SHP77 treated with DMSO at 0.1 percent for 48 hours (cell line): ENCODE measurements around the gene AGTR1.
A peak's percentile ranks its signal among the peaks of the same experiment; 100 is the strongest.
"Not testable (repeated sequence)": the region's sequence is repeated elsewhere in the genome, so short reads cannot be mapped to it uniquely, and the experiment has no call there.

Source experiments
- DNase-seq: peaks from one replicate; lab custom pipeline; 2025; lab: John Stamatoyannopoulos, UW

AGTR1 gene

GRCh38 chr3:148718982-148719862 lies 21.5 kb downstream of the AGTR1 start:
- DNase-seq = no peak

DNA sequence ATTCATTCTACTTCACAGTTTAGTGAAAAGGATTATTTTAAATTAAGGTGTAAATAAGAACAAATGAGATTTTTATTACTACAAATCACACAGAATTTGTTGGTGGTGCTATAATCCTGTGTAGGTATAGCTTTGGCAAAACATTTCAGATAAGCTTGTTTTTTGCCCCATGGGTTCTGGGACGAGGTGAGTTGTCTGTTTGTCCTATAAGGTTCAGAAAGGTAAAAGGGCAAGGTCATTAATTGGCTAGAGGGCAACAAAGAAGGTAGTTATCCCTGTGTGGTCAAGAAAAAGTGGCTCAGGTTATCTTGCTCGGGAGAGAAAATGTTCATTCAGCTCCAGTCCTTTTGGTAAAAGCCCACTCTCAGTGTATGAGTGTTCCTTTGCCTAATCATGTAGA lies 23.2 kb downstream of the AGTR1 start:
- no peak for DNase-seq

GRCh38 chr3:148723631-148724030 lies 25.9 kb downstream of the AGTR1 start:
- DNase-seq = no peak

GRCh38 chr3:148727231-148727630 lies 29.5 kb downstream of the AGTR1 start:
- DNase-seq = peak; percentile 90

DNA sequence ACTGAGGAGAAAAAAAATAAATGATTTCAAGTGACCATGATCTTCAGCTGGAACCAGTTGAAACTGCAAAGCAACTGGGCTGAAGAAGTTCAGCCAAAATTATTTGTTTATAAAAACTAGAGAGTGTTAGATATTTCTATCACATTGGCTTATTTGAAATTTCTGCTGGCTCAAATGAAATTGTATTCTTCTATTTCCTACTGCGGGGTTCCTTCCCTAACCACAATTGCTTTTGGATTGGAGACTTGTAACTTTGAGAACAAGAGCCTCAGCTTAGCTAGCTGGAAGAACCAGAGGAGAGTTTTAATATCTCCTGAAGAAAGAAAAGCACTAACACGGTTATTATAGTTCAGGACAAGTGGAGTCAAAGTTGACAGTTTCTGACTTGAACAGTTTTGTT lies 31.1 kb downstream of the AGTR1 start:
- DNase-seq = no peak

DNA sequence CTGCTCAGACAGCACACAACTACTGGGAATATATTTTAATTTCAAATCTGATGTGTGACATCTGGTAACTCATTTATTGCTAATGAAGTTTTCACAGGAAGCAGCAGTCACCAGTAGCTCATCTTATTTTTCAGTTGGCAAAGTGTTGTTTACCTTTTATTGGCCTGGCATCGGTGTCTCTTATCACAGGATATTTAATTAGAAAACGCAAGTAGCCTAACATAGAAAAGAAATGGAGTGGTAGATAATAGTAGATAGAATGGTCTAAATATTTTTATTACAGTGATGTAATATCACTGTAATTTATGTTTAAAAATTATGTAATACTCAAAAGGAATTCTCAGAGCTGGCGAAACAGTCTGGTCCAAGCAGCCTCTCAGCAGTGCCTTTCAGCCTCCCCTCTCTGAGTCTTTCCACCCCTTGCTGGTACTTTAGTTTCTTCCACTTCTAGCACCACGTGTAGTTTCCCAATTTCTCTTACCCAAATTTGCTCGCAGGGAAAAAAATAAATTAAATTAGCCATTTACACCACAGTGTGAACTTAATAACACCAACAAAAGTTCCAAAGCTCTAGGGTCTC lies 31.9 kb downstream of the AGTR1 start:
- no peak for DNase-seq

GRCh38 chr3:148730676-148731075 lies 33.0 kb downstream of the AGTR1 start:
- DNase-seq = no peak

- DNase-seq = peak; percentile 67
Measured at GRCh38 chr3:148735597-148735996, 37.9 kb downstream of the AGTR1 start.

DNA sequence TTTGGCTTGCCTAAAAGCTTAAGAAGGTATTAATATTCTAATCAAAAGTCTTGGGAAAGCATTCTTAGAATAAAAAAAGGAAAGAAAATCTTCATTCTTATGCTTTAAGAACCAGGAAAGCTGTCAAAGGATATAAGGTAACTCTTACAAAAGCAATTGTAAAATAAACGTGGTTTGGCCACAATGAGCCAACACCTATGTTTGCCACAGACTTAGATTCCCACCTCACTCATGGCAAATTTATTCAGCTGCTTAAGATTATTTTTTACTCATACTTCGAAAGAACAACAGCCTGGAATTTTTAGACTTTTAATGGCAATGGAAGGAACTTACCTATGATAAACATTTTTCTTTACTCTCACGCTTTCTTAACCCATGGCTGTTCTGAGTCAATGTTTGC lies 38.4 kb downstream of the AGTR1 start:
- DNase-seq = no peak

GRCh38 chr3:148737104-148737530 lies 39.4 kb downstream of the AGTR1 start:
- DNase-seq = peak; percentile 89

DNA sequence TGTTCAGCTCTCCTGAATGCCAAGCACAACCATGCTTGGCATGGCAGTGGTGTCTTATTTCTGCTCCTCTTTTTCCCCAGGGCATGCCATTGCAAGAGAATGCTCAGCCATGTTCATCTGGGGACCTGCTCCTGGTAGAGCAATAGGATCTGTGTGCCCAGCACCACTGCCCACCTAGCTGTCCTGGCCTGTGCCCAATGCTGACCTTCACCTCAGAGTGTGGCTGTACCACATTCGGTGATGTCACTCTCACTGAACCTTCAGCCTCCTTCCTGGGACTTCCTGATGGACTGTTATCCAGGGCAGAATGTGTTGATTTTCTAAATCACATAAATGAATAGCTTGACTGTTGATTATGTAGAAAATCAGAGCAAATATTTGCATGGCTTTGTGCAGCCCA lies 42.0 kb downstream of the AGTR1 start:
- no peak for DNase-seq

GRCh38 chr3:148740291-148740690 lies 42.6 kb downstream of the AGTR1 start:
- DNase-seq = no peak

DNA sequence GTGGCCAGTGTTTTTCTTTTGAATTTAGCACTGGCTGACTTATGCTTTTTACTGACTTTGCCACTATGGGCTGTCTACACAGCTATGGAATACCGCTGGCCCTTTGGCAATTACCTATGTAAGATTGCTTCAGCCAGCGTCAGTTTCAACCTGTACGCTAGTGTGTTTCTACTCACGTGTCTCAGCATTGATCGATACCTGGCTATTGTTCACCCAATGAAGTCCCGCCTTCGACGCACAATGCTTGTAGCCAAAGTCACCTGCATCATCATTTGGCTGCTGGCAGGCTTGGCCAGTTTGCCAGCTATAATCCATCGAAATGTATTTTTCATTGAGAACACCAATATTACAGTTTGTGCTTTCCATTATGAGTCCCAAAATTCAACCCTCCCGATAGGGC lies 43.5 kb downstream of the AGTR1 start:
- DNase-seq = no peak

DNA sequence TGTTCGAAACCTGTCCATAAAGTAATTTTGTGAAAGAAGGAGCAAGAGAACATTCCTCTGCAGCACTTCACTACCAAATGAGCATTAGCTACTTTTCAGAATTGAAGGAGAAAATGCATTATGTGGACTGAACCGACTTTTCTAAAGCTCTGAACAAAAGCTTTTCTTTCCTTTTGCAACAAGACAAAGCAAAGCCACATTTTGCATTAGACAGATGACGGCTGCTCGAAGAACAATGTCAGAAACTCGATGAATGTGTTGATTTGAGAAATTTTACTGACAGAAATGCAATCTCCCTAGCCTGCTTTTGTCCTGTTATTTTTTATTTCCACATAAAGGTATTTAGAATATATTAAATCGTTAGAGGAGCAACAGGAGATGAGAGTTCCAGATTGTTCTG lies 44.4 kb downstream of the AGTR1 start:
- no peak for DNase-seq

DNA sequence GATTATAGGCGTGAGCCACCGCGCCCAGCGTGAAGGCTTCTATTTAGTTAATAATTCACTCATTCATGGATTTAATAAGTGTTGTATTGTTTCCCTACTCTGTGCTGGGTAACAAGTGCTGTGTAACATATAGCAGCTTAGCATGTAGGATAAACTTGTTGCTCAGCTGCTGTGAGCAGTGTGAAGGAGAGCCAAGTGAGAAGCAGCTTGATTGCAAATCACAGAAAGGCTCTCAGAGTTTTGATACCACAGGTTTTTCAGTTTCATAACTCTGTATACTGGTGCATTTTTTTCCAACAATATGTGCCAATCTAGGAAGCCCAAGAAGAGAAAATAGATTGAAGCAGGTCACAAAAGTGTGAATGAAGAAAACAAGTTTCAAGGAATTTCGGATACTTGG lies 48.4 kb downstream of the AGTR1 start:
- no peak for DNase-seq

- DNase-seq = no peak
Measured at GRCh38 chr3:148748283-148748682, 50.6 kb downstream of the AGTR1 start.

DNA sequence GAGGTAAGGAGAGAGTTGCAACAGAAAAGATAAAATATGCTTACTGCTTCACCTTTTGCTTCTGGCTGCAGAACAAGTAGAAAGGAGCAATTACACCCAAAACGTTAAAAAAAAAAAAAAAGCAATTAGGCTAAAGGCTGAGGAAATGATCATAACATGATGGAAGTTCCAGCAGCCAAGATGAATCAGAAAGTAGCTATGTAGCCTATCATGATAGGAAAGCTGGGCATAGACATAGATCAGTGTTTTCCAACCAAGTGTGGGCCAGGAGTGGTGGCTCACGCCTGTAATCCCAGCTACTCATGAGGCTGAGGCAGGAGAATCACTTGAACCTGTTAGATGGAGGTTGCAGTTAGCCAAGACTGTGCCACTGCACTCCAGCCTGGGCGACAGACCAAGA lies 52.6 kb downstream of the AGTR1 start:
- no peak for DNase-seq

DNA sequence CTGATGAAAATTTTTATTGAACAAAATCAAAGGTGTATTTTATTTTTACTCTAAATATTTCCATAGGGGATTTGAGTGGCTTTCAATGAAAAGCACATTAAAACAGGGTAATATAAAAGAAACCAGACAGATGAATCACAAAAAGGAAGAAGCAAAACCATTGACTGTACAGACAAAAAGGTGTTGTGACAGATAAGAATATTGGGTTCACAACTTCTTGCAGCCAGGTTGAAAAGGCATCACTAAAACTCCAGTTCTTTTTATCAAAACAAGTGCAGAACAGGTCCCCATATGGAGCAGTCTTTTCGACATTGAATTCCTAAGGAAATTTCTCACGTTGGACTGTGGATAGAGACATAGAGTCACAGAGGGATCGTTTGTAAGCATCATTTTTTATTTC lies 53.8 kb downstream of the AGTR1 start:
- no peak for DNase-seq

DNA sequence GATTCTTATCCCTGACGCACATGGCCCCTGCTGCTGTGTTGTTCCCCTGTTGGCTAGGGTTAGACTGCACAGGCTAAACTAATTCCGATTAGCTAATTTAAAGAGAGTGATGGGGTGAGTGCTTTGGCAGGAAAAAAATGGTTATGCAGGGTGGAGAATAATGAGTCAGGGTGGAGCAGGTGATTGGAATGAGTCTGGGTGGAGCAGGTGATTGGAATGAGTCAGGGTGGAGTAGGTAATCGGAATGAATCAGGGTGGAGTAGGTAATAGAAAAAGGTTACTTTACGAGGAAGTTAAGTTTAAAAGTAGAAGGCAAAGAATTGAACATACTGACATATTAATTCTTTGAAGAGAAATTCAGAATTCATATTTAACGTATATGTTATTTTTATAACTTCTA lies 55.7 kb downstream of the AGTR1 start:
- DNase-seq = not testable (repeated sequence)

DNA sequence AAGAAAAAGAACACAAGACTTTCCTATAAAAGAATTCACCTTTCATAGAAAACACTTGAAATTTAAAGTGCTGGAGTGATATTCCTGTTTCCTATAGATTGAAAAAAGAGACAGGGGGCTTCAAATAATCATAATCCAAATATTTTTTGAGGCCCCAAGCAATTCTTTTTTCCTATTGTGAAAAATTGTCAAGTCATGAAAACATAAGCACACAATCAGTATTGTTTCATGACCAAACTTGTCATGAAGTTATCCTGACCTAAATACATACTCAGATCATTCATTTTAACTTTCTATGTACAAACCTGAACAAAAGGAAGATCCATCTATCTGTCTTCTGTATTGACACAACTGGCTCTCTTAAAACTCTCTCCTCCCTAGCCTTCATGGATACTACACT lies 57.9 kb downstream of the AGTR1 start:
- no peak for DNase-seq

- DNase-seq = no peak
Measured at GRCh38 chr3:148756311-148756710, 58.6 kb downstream of the AGTR1 start.

- DNase-seq = no peak
Measured at GRCh38 chr3:148757238-148758215, 59.8 kb downstream of the AGTR1 start.
